Hematopoietic multipotent progenitor cell treated with erythropoietin and hydrocortisone succinate and interleukin-3 and kit ligand, for 4 days (in vitro differentiated cells): ENCODE measurements around the gene MTCH1.
"Not testable (repeated sequence)": the region's sequence is repeated elsewhere in the genome, so short reads cannot be mapped to it uniquely, and the experiment has no call there.

ENCODE experiments used
- DNase-seq: peaks from one replicate; pipeline ENCODE4 v3.0.0-alpha.2; 2015

MTCH1 gene

GRCh38 chr6:36969240-36969691 is 16.7 kb downstream of the MTCH1 start:
- DNase-seq, result no peak

GRCh38 chr6:36968266-36968977 is 17.6 kb downstream of the MTCH1 start:
- peak; percentile 38 for DNase-seq

- DNase-seq, result no peak
Measured at GRCh38 chr6:36967757-36968156, 18.2 kb downstream of the MTCH1 start.

- DNase-seq, result no peak
Measured at GRCh38 chr6:36967301-36967700, 18.7 kb downstream of the MTCH1 start.

GRCh38 chr6:36964908-36965307 is 21.1 kb downstream of the MTCH1 start:
- no peak for DNase-seq

GRCh38 chr6:36964349-36964748 is 21.6 kb downstream of the MTCH1 start:
- no peak for DNase-seq

GRCh38 chr6:36963451-36964290 is 22.3 kb downstream of the MTCH1 start:
- DNase-seq, result peak; percentile 55

GRCh38 chr6:36962874-36963273 is 23.1 kb downstream of the MTCH1 start:
- DNase-seq, result peak; percentile 92

- DNase-seq, result no peak
Measured at GRCh38 chr6:36961441-36962435, 24.3 kb downstream of the MTCH1 start.

GRCh38 chr6:36959555-36960250 is 26.3 kb downstream of the MTCH1 start:
- peak; percentile 33 for DNase-seq

- DNase-seq, result no peak
Measured at GRCh38 chr6:36958775-36959554, 27.0 kb downstream of the MTCH1 start.

GRCh38 chr6:36957773-36958271 is 28.2 kb downstream of the MTCH1 start:
- no peak for DNase-seq

GRCh38 chr6:36956446-36956820 is 29.6 kb downstream of the MTCH1 start:
- no peak for DNase-seq

GRCh38 chr6:36955671-36956445 is 30.1 kb downstream of the MTCH1 start:
- DNase-seq, result no peak

GRCh38 chr6:36955136-36955535 is 30.9 kb downstream of the MTCH1 start:
- DNase-seq, result no peak

GRCh38 chr6:36954262-36954931 is 31.6 kb downstream of the MTCH1 start, which contains the start of gene PI16:
Gene PI16, plus strand, starts transcription at chr6:36954738. Its CDS starts 23 bp downstream, at chr6:36954761.
- peak; percentile 98 for DNase-seq

- no peak for DNase-seq
Measured at GRCh38 chr6:36953931-36954261, 32.1 kb downstream of the MTCH1 start.

GRCh38 chr6:36949636-36950035 is 36.4 kb downstream of the MTCH1 start:
- DNase-seq, result no peak

- DNase-seq, result not testable (repeated sequence)
Measured at GRCh38 chr6:36949076-36949475, 36.9 kb downstream of the MTCH1 start.
